Measurements from ENCODE around the gene IGSF8.

Gene IGSF8

DNA sequence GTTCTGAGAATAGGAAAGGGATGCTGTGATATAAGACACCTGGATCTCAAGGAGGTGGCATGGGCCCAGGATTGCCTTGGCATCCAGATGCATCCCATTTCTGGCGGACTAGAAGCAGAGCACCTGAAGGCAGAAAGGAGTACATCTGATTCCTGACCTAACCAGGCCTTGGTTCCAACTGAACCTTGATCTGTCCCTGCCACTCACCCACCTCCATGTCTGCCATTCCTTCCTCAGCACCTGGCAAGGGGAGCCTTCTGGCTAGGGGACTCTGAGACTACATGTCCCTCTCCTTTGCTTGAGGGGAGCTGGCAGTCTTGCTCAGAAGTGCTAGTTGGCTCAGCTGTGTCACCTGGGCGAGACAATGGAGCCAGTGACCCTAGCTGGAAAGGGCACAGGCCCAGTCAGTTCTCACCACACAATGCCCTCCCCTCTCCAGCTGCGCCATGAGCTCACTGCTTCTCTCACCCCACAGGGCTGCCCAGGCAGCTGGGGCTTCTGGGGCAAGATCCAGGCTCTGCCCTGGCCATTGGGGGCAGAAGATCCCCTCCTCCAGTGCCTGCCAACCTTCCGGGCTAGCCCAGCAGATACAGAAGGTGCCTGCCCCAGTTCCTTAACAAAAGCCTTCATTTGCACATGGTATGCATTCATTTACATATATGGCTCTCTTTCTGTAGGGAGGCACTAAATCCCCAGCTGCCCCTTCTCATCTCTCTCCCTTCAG is 2.9 kb downstream of the IGSF8 start:
- no peak for DNase-seq (ENCODE audit: low spot score)
- TF ChIP-seq CTCF (IDR thresholded peaks at IDR 0.05; ENCODE audit: extremely low read depth, insufficient read depth, missing control alignments), result no peak
- in situ Hi-C loops (cut with MboI; ENCODE audit: low pct_unique_long_range_greater_than_20kb, low sequenced_read_pairs, unreplicated experiment), result no loop called here

DNA sequence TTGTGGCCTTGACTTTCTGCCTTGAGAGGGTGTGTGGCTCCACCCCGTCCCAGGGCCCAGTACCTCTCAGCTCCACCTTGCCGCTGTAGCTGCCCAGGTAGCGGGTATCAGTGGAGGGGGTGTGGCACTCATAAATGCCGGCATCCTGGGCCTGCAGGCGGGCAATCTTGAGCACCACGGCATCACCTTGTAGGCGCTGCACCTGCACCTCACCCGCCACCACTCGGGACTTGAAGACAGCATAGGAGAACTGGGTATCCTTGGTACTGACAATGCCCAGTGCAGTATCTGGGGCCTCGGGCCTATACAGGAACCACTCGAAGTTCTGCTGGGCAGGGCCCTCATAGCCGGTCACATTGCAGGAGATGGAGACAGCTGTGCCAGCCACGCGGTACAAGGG is 3.6 kb downstream of the IGSF8 start:
- TF ChIP-seq CTCF (IDR thresholded peaks at IDR 0.05; ENCODE audit: extremely low read depth, insufficient read depth, missing control alignments), result no peak
- no peak for DNase-seq (ENCODE audit: low spot score)
- in situ Hi-C loops (cut with MboI; ENCODE audit: low pct_unique_long_range_greater_than_20kb, low sequenced_read_pairs, unreplicated experiment), result no loop called here

- in situ Hi-C loops (cut with MboI; ENCODE audit: low pct_unique_long_range_greater_than_20kb, low sequenced_read_pairs, unreplicated experiment), result no loop called here
- no peak for DNase-seq (ENCODE audit: low spot score)
- no peak for TF ChIP-seq CTCF (IDR thresholded peaks at IDR 0.05; ENCODE audit: extremely low read depth, insufficient read depth, missing control alignments)
Observed at GRCh38 chr1:160094291-160094625, 4.2 kb downstream of the IGSF8 start.

DNA sequence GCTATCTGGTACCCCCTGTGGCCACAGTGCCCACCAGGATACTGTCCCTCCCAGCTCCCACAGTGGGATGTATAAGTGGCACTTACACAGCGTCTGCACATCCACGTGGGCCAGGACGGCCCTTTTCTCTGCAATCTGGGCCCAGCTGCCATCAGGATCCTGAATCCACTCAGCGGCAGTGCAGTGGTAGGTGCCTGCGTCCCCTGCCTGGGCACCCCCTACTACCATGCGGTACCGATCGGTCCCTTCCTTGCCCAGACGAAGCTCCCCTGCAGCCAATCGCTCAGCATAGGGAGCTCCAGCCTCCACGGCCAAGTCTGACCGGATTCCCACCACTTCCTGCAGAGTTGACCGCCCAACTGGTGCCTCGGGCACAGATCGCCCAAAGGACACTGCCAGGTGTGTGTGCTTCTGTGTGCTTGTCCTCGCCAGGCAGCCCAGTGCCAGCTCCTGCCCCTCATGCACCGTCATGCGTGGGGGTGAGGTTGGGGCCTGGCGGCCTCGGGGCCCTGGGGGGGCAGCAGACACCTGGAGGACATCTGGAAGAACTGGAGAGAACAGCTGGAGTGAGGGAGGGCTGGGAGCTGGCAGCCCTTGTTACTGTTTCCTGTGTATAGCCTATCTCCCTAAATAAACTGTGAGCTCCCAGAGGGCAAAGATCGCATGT is 4.7 kb downstream of the IGSF8 start:
- DNase-seq (ENCODE audit: low spot score), result no peak
- in situ Hi-C loops (cut with MboI; ENCODE audit: low pct_unique_long_range_greater_than_20kb, low sequenced_read_pairs, unreplicated experiment), result no loop called here
- no peak for TF ChIP-seq CTCF (IDR thresholded peaks at IDR 0.05; ENCODE audit: extremely low read depth, insufficient read depth, missing control alignments)

- DNase-seq (ENCODE audit: low spot score), result no peak
- TF ChIP-seq CTCF (IDR thresholded peaks at IDR 0.05; ENCODE audit: extremely low read depth, insufficient read depth, missing control alignments), result no peak
- in situ Hi-C loops (cut with MboI; ENCODE audit: low pct_unique_long_range_greater_than_20kb, low sequenced_read_pairs, unreplicated experiment), result no loop called here
Observed at GRCh38 chr1:160093069-160093395, 5.4 kb downstream of the IGSF8 start.

DNA sequence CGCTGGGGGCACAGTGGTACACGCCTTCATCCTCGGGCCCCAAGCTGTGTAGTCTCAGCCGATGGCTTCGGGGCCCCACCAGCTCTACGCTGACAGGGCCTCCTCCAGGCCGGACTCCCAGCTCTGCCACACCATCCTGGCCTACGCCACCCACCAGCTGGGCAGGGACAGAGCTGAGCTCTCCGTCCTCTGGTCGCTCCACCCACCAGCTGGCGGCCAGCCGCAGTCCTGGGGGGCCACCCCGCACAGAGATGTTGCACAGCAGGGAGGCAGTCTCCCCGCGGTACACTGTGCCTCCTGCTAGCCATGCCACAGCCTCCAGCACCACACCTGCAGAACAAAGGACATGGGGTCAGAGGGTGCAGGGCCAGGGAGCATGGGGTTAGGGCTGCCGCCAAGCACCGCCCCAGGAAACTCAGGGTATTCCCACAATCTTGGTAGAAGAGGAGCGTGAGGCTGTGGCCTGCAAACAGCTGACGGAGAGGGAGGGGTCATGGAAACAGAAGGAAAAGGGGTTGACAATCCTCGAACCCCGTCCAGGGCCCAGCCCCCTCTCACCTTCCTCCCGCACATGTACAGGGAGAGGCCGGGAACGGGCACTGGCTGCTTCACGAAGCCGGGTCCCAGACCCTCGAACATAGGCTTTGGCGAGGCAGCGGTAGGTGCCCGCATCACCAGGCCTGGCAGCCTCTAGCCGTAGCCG is 5.9 kb downstream of the IGSF8 start:
- in situ Hi-C loops (cut with MboI; ENCODE audit: low pct_unique_long_range_greater_than_20kb, low sequenced_read_pairs, unreplicated experiment), result no loop called here
- no peak for TF ChIP-seq CTCF (IDR thresholded peaks at IDR 0.05; ENCODE audit: extremely low read depth, insufficient read depth, missing control alignments)
- DNase-seq (ENCODE audit: low spot score), result no peak

Measured in GM13977 (cell line).